GM23248 (cell line): ENCODE results near the gene LILRB1.

Source experiments
- EZH2 ChIP-seq: fragments of 200-600 bp; sonication (generic); IDR thresholded peaks from 2 replicates; pipeline ENCODE4 v1.6.1; 2018; ENCODE audit warnings: antibody characterized with exemption, mild to moderate bottlenecking; ENCODE audit not compliant: insufficient read depth, poor library complexity, severe bottlenecking
- EZH2phosphoT487 ChIP-seq: fragments of 200-600 bp; sonication (generic); IDR thresholded peaks from 2 replicates; pipeline ENCODE4 v1.6.1; 2018; ENCODE audit warnings: antibody characterized with exemption, moderate library complexity, mild to moderate bottlenecking, low read depth; ENCODE audit not compliant: insufficient read depth

- TF ChIP-seq EZH2, result no peak
- no peak for TF ChIP-seq EZH2phosphoT487
These were observed 43.8 kb downstream of the LILRB1 start for GRCh38 chr19:54674021-54674617.
